ENCODE results near the gene ALDH18A1. TPM values are rescaled to one million over a fixed set of nuclear protein-coding genes. Genes with fewer than 3 reads are reported as not detected.

ALDH18A1 gene
- total and polyA plus RNA-seq, 3 donors from 2014 or later: 25.0 to 32.5 (median 29.8) TPM

GRCh38 chr10:95559896-95560277 is 96.6 kb downstream of the ALDH18A1 start:
- no peak for TF ChIP-seq CTCF (IDR thresholded peaks at IDR 0.05)
- no peak for TF ChIP-seq POLR2A (IDR thresholded peaks at IDR 0.05)
- Histone ChIP-seq H3K36me3 (ENCODE audit: low read depth, missing control alignments) (no peaks in the 10 kb centered on the region), H3K4me3 (peak overlapping the region; percentile 81 to 91), H3K9me3 (no peaks in the 10 kb centered on the region), H3K27ac (peak overlapping the region; percentile 81 to 85), H3K27me3 (no peaks in the 10 kb centered on the region), H3K4me1 (peaks cover 13% of the 10 kb centered on the region)
- intact Hi-C loops (cut with DNase I; ENCODE audit: low total_unique reads): no loop called here
- no peak for DNase-seq
- 33 to 41% methylated on average over 10 of the region's 10 CpGs for WGBS, 2 donors

GRCh38 chr10:95559471-95559870 is 97.0 kb downstream of the ALDH18A1 start:
- WGBS, 2 donors: 39 to 64% methylated on average over 4 of the region's 4 CpGs
- TF ChIP-seq POLR2A (IDR thresholded peaks at IDR 0.05) (no peak), CTCF (IDR thresholded peaks at IDR 0.05) (no peak)
- intact Hi-C loops (cut with DNase I; ENCODE audit: low total_unique reads): no loop called here
- no peaks in the 10 kb centered on the region for H3K27me3 ChIP-seq
- H3K27ac ChIP-seq: peak overlapping the region in 1 of 2 donors; percentile 85
- peak overlapping the region; percentile 81 to 91 for H3K4me3 ChIP-seq
- no peaks in the 10 kb centered on the region for H3K36me3 ChIP-seq (ENCODE audit: low read depth, missing control alignments)
- no peaks in the 10 kb centered on the region for H3K9me3 ChIP-seq
- H3K4me1 ChIP-seq: peaks cover 13% of the 10 kb centered on the region
- DNase-seq: no peak

- 74 to 82% methylated on average over 1 of the region's 1 CpG for WGBS, 2 donors
- no peak for TF ChIP-seq CTCF (IDR thresholded peaks at IDR 0.05)
- TF ChIP-seq POLR2A (IDR thresholded peaks at IDR 0.05): no peak
- H3K9me3 ChIP-seq: no peaks in the 10 kb centered on the region
- H3K4me3 ChIP-seq: peak overlapping the region in 1 of 2 donors; percentile 91
- intact Hi-C loops (cut with DNase I; ENCODE audit: low total_unique reads): no loop called here
- peak overlapping the region in 1 of 2 donors; percentile 85 for H3K27ac ChIP-seq
- peaks cover 13% of the 10 kb centered on the region for H3K4me1 ChIP-seq
- DNase-seq: no peak
- no peaks in the 10 kb centered on the region for H3K27me3 ChIP-seq
- H3K36me3 ChIP-seq (ENCODE audit: low read depth, missing control alignments): no peaks in the 10 kb centered on the region
These were observed 97.8 kb downstream of the ALDH18A1 start for GRCh38 chr10:95558593-95559320.

GRCh38 chr10:95556994-95557767 is 99.3 kb downstream of the ALDH18A1 start:
- peak overlapping the region in 1 of 2 donors; percentile 85 for H3K27ac ChIP-seq
- no peak for TF ChIP-seq POLR2A (IDR thresholded peaks at IDR 0.05)
- TF ChIP-seq CTCF (IDR thresholded peaks at IDR 0.05): no peak
- intact Hi-C loops (cut with DNase I; ENCODE audit: low total_unique reads): no loop called here
- no peaks in the 10 kb centered on the region for H3K27me3 ChIP-seq
- no peaks in the 10 kb centered on the region for H3K9me3 ChIP-seq
- no peaks in the 10 kb centered on the region for H3K36me3 ChIP-seq (ENCODE audit: low read depth, missing control alignments)
- no peak for DNase-seq
- no peak overlapping the region for H3K4me3 ChIP-seq
- peaks cover 13% of the 10 kb centered on the region for H3K4me1 ChIP-seq
- 45 to 59% methylated on average over 8 of the region's 8 CpGs for WGBS, 2 donors

Other genes starting within 250 kb of the ALDH18A1 start
- gene SORBS1, start 95.3 kb downstream of the ALDH18A1 start, total RNA-seq: 10 to 100 TPM; 34.4 to 38.8 TPM
- 46.6 TPM for gene SORBS1, start 95.3 kb downstream of the ALDH18A1 start, polyA plus RNA-seq (ENCODE audit: insufficient read depth, low read depth, low replicate concordance)
- gene TCTN3, start 37.2 kb upstream of the ALDH18A1 start, total RNA-seq: 10 to 100 TPM; 29.3 to 29.7 TPM
- gene TCTN3, start 37.2 kb upstream of the ALDH18A1 start, polyA plus RNA-seq (ENCODE audit: insufficient read depth, low read depth, low replicate concordance): 44.6 TPM
- 10 to 100 TPM in 1 of 2 donors, 1 to 10 TPM in 1; 9.8 to 11.3 TPM for gene ENTPD1, start 99.5 kb upstream of the ALDH18A1 start, total RNA-seq
- gene ENTPD1, start 99.5 kb upstream of the ALDH18A1 start, polyA plus RNA-seq (ENCODE audit: insufficient read depth, low read depth, low replicate concordance): 12.7 TPM